GM10248 (cell line): ENCODE measurements around the gene CFAP61.

Source experiments
- CTCF ChIA-PET: fragments of 300-600 bp; sonication (Branson Sonifier 250); formaldehyde crosslinking; extraction: SDS; loops from one replicate; lab custom pipeline; 2021; ENCODE audit warnings: antibody characterized with exemption; lab: Yijun Ruan, JAX
- POLR2A ChIA-PET: fragments of 350-650 bp; sonication (Branson Sonifier 250); formaldehyde crosslinking; extraction: SDS; loops from one replicate; lab custom pipeline; 2020; ENCODE audit warnings: antibody characterized with exemption; lab: Yijun Ruan, JAX
- DNase-seq: peaks from one replicate; pipeline ENCODE4 v3.0.0; 2012; ENCODE audit errors: extremely low spot score
- TF ChIP-seq, protein P1 (sequence below): IDR thresholded peaks from 2 replicates; pipeline ENCODE4 v1.5.1; 2012; ENCODE audit warnings: mild to moderate bottlenecking, low read depth; ENCODE audit errors: extremely low read depth, missing control alignments, control extremely low read depth

CFAP61 gene

DNA sequence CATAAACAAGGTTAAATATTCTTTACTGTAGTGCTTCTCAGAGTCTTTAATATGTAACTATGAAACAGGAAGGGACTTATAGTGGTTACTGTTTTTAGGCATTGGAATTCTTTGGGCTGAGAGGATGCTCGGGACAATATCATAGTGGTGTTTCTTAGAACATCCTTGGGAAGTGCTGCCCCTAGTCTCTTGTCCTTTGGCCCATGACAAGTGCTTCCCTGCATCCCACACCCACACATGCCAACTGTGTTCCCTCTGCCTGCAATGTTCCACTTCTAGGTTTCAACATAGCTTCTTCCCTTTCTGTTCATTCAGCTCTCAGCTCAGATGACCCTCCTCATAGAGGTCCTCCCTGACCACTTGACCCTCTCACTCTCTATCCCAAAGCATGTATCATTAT is 37.6 kb downstream of the CFAP61 start:
- no peak for DNase-seq
- ChIA-PET CTCF (interaction anchor here (1.7 to 2.0 kb wide), 2 partner anchors 148 to 503 kb away, joined by 4 to 10 read pairs; no protein-coding TSS in a partner anchor), POLR2A (no interaction called here)
- TF ChIP-seq, protein P1, sequence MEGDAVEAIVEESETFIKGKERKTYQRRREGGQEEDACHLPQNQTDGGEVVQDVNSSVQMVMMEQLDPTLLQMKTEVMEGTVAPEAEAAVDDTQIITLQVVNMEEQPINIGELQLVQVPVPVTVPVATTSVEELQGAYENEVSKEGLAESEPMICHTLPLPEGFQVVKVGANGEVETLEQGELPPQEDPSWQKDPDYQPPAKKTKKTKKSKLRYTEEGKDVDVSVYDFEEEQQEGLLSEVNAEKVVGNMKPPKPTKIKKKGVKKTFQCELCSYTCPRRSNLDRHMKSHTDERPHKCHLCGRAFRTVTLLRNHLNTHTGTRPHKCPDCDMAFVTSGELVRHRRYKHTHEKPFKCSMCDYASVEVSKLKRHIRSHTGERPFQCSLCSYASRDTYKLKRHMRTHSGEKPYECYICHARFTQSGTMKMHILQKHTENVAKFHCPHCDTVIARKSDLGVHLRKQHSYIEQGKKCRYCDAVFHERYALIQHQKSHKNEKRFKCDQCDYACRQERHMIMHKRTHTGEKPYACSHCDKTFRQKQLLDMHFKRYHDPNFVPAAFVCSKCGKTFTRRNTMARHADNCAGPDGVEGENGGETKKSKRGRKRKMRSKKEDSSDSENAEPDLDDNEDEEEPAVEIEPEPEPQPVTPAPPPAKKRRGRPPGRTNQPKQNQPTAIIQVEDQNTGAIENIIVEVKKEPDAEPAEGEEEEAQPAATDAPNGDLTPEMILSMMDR = no peak

DNA sequence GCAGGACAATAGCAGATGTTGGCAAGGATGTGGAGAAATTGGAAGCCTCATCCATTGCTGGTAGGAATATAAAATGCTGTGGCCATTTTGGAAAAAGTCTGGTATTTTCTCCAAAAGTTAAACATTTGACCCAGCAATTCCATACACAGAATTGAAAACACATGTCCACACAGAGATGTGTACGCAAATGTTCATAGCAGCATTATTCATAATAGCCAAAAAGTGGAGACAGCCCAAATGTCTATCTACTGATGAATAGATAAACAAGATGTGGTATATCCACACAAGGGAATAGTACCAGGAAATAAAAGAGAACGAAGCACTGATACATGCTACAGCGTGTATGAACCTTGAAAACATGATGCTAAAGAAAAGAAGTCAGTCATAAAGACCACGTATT is 40.5 kb downstream of the CFAP61 start:
- no peak for DNase-seq

DNA sequence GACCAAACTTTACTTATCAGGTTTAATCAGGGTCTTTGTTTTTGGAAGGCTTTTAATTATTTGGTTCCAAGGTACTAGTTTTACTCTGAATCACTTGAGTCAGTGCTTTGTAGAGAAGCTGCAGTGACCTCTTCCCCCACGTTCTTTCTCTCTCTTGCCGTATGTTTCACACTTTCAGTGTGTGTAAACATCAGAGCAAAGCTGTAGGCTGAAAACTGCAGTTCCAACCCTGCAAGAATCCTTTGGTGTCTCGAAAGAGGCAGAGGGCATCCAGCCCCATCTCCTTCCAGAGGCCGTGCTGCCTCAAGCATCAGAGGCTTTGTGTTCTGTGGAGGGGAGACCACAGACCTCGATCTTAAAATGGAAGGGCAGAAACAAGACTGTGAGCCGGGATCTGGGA is 42.1 kb downstream of the CFAP61 start:
- TF ChIP-seq, protein P1 = no peak
- DNase-seq = no peak
- ChIA-PET POLR2A (no interaction called here), CTCF (no interaction called here)

More for the DNA sequence above, 40.5 kb downstream of the CFAP61 start:
- ChIA-PET CTCF (no interaction called here), POLR2A (no interaction called here)
- TF ChIP-seq, protein P1 = no peak

DNA sequence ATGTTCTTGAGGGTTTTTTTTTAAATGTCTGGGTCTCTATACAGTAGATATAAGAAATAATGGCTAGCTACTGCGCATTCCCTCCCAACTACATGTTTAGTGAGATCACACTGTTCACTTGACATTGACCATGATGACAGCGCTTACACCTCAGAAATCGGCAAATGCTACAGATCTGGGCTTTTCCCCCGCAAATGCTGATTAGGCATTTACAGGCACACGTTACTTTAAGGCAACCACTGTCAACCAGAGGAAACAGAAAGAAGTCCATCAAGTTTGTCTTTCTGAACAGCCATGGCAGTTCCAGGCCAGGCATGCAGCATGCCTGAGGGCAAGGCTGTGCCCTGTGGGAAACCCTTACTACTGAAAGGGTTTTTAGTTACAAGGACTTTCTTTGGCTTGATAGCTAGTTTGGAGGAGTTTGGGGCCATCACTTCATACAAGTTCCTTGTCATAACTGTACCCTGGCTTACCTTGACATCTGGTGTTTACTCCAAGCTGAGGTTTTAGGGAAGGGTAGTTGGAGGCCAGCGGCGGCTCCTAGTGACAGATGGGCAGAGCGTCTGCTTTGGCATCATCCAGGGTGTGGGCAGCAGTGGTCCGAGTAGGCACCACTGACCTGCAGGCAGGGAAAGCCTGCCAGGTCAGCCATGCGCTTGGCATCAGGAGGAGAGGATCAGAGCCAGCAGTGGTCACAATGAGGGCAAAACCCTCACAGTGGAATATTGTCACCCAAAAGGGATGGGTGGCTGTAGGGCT is 43.0 kb downstream of the CFAP61 start:
- TF ChIP-seq, protein P1 = no peak
- CTCF ChIA-PET = interaction anchor here (2.3 kb wide), 1 partner anchor 11 kb away, joined by 9 read pairs; no protein-coding TSS in a partner anchor
- DNase-seq = no peak
- POLR2A ChIA-PET = no interaction called here

DNA sequence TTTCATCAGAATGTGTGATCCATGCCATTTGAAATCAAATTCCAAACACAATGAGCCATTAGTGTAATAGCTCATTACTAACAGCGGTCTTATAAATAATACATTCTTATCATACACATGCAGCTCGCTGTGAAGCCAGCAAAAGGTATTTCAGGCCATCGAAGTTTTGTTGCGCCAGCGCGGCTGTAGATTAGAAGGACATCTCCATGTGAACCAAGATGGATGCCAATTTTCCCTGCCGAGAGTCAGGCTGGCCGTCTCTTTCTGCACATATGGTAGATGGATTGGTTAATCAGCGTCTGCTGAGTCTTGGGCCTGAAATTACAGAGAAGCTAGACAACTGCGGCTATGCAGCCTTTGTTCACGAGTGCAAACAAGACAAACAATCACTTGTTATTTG is 44.1 kb downstream of the CFAP61 start:
- CTCF ChIA-PET = interaction anchor here (1.4 to 2.3 kb wide), 2 partner anchors 12 to 141 kb away, joined by 3 to 9 read pairs; no protein-coding TSS in a partner anchor
- no peak for DNase-seq
- TF ChIP-seq, protein P1 = no peak
- POLR2A ChIA-PET = no interaction called here

DNA sequence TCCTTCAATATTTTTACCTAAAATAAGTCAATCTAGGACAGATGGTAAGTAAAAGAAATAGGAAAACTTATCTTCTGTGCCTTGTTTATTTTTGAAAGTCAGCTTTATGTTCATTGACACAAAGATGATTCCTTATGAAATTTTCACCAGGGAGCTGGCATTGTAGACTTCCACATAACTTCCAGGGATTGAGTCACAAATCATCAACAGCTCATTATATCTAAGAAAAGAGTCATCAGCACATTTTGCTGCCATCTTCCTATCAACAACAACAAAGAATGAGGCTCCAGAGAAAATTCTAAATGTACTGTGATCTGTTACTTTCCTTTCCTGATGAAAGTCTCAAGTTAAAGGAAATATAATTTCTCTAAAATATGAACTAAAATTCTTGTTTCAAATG is 48.5 kb downstream of the CFAP61 start:
- TF ChIP-seq, protein P1 = no peak
- DNase-seq = no peak
- ChIA-PET POLR2A (no interaction called here), CTCF (interaction anchor here (1.1 to 1.3 kb wide), 2 partner anchors 137 to 494 kb away, joined by 3 read pairs; no protein-coding TSS in a partner anchor)
